ENCODE data around the gene P2RX7.
A peak's percentile ranks its signal among the peaks of the same experiment; 100 is the strongest.

The P2RX7 gene

DNA sequence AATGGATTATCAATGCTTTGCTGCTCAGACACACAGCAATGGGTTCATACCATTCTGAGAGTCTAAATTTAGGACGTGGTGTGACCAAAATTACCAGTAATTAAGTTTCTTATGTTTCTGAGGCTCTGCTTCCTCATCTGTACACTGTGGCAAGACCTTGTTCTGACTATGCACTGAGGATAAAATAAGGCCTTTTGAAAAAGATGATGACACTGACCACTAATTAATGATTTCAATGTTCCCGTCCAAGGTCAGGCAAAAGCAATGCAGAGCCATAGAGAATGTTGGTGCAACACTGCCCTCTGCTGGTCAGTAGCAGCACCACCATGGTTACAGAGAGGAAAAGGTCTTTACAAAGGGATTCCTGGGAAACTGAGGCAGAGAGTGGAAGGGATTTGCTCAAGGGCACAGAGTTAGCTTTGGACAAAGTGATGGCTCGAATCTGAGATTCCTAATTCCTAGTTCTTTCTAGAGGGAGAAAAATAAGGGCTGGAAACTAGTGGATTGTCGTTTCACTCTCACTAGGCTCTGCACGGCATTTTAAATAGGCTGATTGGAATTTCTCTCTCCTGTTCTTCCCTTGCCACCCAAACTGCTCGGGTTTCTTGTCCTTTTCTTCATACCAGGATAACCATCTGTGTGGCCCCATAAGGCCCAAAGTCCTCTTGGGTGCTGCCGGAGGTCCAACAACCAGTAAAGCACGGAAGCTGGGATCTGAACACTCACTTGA is 22.3 kb upstream of the P2RX7 start:
- DNase-seq (ENCODE audit: low spot score) = peak; percentile 81

DNA sequence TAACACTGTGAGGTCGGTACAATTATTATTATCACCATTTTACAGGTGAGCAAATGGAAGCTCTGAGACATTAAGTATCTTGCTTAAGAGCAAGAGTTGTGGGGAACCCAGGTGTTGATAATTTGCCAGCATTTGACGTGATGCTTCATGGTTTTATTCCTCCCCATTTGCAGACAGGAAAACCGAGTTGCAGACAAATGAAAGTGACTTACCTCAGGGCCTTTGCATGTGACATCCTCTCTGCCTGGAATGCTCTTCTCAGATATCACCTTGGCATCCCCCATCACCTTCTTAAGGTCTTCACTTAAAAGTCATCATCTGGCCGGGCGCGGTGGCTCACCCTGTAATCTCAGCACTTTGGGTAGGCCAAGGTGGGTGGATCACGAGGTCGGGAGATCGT is 21.0 kb upstream of the P2RX7 start:
- no peak for DNase-seq (ENCODE audit: low spot score)

DNA sequence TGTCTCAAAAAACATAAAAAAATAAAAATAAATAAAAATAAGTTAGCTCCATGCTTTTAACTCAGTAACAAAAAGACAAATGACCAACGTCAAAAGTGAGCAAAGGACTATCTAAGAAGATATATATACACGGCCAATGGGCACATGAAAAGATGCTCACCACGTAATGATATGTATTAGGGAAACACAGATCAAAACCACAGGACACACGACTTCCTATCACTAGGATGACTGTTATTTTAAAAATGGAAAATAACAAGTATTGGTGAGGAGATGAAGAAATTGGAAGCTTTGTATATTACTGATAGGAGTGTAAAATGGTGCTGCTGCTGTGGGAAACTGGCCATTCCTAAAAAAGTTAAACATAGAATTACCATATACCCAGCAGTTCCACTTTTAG is 20.2 kb upstream of the P2RX7 start:
- DNase-seq (ENCODE audit: low spot score) = no peak

DNA sequence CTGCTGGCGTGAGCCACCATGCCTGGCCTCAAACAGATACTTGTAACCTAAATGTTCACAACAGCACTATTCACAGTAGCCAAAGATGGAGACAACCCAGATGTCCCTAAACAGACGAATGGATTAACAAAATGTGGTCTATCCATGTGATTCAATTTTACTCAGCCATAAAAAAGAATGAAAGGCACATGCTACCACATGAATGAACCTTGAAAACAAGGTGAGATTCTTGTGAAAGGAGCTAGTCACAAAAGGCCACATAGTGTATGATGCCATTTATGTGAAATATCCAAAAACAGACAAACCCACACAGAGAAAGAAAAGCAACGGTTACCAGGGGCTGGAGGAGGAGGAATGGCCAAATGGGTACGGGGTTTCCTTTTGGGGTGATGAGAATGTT is 19.6 kb upstream of the P2RX7 start:
- DNase-seq (ENCODE audit: low spot score) = no peak

DNA sequence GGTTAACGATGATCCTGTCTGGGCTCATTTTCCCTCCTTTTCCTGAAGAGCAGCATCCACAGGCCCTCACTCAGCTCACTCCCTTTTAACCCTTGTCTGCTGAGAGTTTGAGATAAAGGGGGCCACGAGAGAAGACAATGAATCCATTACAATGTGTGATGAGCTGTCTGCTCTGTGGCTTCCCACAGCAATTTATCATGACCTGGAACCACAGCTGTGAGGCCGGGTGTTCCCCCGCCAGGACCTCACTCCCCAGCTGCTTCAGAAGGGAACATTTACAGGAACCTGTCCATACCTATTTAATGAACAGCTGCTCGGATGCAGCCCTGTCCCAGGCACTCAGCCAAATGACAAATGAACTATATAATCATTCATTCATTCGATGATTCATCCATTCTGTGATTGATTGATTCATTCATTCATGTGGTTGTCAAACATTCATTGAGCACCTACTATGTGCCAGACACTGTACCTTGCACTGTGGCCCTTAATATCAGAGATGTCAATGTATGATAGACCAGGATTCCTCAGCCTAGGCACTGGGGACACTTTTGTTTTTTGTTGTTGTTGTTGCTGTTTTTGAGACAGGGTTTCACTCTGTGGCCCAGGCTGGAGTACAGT is 18.5 kb upstream of the P2RX7 start:
- peak; percentile 59 for DNase-seq (ENCODE audit: low spot score)

DNA sequence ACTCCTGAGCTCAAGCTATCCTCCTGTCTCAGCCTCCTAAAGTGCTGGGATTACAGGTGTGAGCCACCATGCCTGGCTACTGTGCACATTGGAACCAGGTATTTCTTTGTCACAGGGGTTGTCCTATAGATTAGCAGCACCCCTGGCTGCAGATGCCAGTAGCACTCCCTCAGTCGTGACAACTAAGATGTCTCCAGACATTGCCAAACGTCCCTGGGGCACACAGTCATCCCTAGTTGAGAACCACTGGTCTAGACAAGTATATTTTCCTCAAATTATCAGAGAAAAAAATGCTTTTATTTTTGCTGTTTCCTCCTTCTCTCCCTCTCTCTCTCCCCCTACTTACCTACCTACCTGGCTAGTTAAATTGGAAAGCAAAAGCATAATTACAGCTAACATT is 17.9 kb upstream of the P2RX7 start:
- no peak for DNase-seq (ENCODE audit: low spot score)

DNA sequence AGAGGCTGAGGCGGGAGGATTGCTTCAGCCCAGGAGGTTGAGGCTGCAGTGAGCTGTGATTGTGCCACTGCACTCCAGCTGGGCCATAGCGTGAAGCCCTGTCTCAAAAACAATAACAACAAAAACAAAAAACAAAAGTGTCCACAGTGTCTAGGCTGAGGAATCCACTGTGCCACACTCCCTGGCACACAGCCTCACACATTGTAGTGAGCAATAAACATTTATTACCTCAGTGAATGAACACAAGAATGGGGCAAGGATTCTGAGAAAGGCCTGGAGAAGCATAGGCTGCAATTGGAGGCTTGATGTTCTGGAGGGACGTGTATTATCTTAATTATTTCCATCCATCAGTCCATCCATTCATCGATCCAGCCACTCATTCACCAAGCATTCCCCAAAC is 17.1 kb upstream of the P2RX7 start:
- no peak for DNase-seq (ENCODE audit: low spot score)

DNA sequence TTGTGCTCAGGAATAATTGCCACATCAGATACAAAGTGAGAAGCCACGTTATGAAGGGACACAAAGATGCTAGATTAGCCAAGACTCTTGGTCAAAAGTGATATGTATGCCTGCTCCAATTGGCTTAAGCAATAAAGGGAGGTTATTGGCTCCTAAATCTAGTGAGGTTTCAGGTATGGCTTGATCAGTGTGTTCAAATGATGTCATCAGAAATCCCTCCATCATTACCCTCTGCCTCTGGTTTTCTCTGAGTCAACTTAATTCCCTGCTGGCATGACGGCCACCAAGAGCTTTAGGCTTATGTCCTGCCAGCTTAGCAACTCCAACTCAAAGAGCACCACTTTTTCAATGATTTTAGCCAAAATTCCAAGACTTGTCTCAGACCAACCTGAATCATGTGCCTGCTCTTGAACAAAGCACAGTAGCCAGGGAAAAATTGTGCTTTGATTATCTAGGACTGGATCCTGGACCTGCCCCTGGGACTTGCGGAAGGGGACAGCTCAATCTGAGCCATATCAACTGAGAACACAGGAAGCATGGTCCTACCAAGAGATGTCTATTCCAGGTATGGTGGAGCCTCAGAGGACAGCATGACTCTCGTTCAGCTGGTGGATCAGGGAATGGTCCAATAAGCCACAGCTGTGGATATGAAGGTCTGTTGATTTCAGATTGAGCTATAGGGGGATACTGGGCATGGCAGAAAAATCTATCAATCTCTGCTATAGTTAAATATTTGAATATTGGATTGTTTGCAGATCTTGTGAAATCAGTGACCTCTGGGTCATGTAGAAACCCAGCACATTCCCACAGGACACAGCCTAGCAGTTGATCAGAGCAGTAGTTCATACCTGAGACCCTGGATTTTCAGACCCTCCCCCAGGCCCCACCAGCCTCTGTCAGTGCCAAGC is 16.1 kb upstream of the P2RX7 start:
- DNase-seq (ENCODE audit: low spot score) = no peak

DNA sequence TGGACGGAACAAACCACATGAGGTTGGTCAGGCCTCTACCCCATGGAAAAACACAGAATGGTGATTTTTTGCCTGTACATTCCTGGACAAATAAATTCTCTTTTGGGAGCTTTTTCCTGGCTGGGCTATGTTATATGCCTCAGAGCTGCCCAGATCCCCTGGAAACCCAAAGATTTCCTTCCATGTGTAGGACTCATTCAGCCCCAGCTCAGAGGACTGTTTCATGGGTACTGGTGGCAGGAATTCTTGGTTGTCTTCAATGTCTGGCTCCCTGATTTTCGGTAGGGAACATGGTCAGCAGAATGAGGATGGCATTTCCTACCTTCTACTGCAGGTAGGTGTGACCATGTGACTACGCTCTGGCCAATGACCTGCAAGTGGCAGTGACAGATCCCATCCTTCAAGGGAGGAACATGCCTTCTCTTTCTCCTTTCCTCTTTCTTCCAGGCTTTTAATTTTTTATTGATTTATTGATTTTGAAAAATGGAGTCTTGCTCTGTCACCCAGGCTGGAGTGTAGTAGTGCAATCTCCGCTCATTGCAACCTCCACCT is 15.4 kb upstream of the P2RX7 start:
- DNase-seq (ENCODE audit: low spot score) = no peak

DNA sequence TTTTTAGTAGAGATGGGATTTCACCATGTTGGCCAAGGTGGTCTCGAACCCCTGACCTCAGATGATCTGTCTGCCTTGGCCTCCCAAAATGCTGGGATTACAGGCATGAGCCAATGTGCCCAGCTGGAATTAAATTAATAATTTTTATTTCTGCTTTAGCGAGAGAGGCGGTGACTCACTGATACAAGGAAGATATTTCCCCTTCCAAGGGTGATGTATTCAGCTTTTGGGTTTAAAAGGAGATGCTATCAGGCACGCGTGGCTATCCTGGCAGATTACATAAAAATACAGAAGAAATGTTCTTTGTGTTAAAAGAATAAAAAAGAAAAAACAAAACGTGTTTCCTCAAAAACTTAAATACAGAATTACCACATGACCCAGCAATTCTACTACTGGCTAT is 12.4 kb upstream of the P2RX7 start:
- no peak for DNase-seq (ENCODE audit: low spot score)

DNA sequence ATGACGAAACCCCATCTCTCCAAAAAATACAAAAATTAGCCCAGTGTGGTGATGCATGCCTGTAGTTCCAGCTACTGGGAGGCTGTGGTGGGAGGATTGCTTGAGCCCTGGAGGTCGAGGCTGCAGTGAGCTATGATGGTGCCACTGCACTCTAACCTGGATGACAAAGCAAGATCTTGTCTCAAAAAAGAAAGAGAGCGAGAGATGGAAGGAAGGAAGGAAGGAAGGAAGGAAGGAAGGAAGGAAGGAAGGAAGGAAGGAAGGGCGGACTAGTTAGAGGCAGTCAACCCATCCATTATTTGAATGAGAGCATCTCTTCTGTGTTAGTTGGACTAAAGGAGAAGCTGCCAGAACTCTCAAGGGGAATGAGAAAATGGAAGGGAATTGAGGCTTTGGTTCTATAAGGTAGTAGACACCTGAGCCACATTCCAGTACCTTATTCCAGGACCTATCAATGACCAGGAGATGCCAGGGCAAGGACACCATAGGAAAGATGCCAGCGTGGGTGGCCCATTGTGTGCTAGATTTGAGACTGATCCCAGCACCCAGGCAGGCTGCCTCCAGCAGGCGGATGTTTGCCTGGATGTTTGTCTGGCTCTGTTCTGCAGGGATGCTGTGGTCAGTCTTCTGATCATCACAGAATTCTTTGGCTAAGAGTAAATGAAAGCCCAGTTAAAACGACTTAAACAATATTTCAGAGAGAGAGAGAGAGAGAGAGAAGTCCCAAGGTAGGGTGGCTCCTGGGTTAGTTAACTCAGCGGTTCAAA is 11.5 kb upstream of the P2RX7 start:
- DNase-seq (ENCODE audit: low spot score) = no peak

DNA sequence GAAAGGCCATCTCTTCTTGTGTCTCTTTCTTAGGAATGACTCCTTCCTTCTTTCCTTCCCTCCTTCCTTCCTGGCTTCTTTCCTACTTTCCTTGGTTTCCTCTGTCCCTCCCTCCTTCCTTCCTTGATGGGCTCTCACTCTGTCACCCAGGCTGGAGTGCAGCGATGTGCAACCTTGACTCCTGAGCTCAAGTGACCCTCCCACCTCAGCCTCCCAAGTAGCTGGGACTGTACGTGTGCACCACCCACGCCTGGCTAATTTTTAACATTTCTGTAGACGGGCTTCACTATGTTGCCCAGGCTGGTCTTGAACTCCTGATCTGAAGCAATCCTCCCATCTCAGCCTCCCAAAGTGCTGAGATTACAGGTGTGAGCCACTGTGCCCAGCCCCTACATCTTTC is 10.9 kb upstream of the P2RX7 start:
- DNase-seq (ENCODE audit: low spot score) = peak; percentile 62

DNA sequence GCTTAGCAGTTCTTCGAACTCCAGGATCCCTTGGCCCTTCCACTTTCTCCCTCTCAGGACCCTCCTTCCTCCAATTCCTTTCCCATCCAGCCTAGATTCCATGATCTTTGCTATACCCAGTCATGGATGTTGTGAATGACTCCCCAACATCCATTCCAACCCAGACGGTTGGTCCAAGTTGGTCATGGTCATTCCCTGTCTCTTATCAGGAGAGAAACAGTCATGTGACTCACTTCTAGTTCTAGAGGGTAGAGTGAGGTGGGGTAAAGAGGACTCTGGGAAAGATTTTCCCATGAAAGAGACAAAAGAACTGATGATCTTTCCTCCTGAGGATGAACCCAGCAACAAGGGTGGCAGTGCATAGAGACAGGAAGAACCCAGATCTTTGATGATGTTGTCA is 9.2 kb upstream of the P2RX7 start:
- DNase-seq (ENCODE audit: low spot score) = no peak

DNA sequence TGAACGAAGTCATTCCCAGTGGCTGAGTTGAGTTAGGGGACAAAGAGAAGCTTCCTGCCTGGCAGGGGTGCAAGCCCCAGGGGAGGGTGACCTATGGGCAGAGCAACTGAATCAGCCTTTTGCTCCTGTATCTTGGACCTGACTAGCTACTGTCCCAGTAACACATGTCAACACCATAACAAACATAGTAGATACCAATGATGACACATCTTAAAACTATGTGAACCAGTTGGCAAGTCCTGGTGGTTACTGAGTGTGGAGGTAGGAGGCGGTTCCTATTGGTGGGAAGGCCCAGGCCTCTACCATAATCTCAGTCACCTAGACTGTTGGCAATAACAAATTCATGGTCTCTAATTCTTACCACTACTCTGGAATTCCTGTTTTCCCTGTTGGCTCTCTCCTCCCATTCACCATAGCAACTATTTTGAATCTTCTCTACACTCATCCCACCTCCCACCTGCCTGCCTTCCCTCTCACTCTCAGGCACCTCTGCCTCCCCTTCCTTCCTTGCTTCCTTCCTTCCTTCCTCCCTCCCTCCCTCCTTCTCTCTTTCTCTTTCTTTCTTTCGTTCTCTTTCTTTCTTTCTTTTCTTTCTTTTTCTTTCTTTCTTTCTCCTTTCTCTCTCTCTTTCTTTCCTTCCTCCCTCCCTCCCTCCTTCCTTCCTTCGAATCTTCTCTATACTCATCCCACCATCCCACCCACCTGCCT is 8.1 kb upstream of the P2RX7 start:
- DNase-seq (ENCODE audit: low spot score) = peak; percentile 100

DNA sequence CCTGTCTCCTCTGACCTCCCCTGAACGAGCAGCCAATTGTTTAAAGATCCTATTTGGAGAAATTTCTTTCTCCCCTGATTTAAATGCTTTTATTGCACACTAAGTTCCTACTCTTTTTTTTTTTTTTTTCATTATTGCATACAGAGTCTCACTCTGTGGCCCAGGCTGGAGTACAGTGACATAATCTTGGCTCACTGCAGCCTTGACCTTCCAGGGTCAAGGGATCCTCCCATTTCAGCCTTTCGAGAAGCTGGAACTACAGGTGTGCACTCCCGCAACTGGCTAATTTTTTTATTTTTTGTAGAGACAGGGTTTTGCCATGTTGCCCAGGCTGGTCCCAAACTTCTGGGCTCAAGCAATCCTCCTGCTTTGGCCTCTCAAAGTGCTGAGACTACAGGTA is 5.2 kb upstream of the P2RX7 start:
- no peak for DNase-seq (ENCODE audit: low spot score)

DNA sequence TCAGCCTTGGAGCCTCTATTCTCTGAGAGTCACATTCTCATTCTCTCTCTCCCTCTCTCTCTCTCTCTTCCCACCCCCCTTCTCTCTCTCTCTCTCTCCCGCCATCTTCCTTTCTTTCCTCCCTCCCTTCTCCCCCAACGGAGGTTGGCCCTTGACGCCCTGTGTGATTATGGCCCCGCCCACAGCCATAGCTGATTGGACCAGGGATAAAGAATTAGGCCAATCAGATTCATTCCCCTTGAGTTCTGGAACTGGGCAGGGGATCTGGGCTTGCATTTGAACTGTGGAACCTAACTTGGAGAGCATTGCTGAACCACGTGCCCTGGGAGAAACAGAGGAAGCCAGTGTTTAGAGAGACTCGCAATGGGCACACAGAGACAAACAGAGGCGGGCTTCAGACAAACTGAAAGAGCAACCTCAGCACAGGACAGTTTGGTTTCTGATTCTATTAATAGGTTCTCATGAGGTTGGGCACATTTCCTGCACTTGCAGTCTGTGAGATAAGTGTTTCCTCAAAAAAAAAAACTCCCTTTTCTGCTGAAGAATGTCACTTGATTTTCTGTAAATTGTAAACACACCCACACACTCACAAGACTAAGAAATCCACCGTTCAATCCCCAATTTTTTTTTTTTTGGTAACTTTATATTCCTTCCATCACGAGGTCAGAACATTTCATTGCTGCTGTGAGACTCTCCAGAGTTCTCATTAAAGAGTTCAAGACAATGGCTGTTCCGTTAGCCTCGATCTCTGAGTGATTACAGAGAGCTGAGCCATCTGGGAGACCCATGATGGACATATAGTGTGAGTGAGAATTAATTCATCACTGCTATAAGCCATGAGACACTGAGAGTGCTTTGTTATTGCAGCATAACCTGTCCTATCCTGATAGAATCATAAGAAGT is 3.5 kb upstream of the P2RX7 start:
- DNase-seq (ENCODE audit: low spot score) = peak; percentile 64

DNA sequence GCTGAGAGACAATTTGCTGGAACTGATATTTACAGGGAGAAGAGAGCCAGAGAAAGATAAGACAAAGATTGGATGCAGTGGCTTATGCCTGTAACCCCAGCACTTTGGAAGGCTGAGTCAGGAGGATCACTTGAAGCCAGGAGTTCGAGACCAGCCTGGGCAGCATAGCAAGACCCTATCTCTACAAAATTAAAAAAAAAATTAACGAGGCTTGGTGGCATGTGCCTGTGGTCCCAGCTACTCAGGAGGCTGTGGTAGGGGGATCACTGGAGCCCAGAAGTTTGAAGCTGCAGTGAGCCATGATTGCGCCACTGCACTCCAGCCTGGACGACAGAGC is 2.9 kb upstream of the P2RX7 start:
- no peak for DNase-seq (ENCODE audit: low spot score)

DNA sequence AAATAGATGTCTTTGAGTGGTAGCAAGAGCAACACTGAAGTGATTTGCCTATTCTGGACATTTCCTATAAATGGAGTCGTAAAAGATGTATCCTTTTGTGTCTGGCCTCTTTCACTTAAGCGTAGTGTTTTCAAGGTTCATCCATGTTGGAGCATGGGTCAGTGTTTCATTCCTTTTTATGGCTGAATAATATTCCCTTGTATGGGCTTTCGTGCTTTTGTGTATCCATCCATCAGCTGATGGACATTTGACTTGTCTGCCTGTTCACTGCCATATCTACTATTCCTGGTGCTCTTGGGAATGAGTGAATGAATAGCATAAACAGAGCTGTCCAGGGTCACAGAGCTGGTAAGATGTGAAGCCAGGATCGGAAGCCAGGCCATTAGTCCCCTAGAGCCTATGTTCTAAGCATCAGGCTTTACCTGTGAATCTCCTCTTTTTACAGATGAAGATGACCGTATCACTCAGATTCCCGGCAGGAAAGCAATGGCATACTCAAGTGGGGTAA is 1.8 kb upstream of the P2RX7 start:
- no peak for DNase-seq (ENCODE audit: low spot score)

DNA sequence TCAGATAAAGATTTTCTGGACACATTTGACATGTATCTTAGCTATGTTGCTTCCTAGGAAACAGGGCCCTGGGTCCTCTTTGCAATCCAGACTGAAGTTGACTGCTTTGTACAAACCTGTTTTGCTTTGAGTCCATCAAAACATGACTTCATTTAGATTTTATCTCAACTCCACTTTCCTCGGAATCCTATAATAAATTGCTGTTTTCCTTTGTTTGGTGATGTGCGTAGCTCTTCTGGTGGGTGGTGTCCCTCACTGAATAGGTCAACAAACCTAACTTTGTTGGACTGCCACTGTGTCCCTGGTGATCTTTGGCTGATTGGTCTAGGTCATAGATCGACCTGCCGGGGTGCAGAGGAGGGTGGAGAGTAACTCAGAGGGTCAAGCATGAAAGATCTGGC is 735 bp upstream of the P2RX7 start:
- DNase-seq (ENCODE audit: low spot score) = no peak

DNA sequence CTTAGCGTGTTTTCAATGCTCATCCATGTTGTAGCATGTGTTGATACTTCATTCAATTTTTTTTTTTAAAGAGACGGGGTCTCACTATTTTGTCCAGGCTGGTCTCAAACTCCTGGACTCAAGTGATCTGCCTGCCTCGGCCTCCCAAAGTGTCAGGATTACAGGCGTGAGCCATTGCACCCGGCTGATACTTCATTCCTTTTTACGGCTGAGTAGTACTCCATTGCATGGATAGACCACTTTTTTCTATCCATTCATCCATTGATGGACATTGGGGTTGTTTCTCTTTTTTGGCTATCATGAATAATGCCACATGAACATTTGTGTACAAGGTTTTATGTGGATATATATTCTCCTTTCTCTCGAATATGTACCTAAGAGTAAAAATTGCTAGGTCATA is 1.2 kb downstream of the P2RX7 start:
- DNase-seq (ENCODE audit: low spot score) = no peak

Data from kidney tubule cell (primary cell).